Inflammatory macrophage treated with lipopolysaccharide for 4 hours (primary cell): Measurements from ENCODE around the gene SMAP1.
A peak's percentile ranks its signal among the peaks of the same experiment; 100 is the strongest.

Experiments used
- DNase-seq: peaks from one replicate; pipeline ENCODE4 v3.0.0-alpha.2; 2020

SMAP1 gene

DNA sequence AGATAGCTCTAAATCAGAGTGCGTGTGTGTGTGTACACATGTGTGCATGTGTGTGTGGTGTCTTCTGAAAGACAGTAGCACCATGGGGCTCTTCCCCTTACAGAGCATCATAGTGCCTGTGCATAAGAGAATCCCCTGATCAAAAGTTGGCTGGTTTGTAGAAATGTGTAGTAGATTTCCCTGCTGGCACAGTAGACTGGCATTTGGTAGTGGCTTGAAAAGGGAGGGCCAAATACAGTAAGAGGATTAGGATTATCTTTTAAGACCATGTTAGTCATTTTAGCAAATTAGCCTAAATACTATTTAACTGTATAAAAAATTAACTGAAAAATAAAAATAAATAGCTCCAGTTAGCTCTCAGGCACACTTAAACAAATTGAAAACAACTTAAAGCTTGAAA is 176.6 kb downstream of the SMAP1 start:
- no peak for DNase-seq

DNA sequence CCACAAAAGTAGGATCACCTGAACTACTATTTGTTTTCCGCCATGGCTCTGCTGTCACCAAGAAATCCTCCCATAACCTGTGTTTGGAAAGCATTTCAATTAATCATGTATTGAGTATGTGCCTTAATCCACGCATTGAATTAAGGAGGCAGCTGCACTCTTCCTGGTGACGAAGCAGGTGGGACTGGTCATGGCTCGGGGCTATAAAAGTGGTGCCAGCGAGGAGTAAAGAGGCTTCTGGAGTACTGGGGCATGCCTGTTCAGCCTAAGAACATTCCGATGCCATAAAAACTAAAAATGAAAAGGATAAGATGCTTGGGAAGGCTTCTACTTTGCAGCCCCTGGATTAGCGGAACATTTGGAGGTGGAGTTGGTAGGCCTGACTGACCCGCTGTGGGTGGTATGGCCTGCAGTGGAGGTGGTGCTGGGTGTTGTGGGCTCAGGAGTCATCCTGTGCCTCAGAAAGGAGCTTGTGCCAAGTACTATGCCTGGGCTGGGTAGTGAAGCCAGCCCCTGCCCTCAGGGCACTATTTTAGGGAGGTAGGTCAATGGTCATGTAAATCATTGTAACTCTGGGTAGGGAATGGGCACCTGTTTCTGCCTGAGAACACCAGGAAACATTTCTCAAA is 178.6 kb downstream of the SMAP1 start:
- DNase-seq: no peak

DNA sequence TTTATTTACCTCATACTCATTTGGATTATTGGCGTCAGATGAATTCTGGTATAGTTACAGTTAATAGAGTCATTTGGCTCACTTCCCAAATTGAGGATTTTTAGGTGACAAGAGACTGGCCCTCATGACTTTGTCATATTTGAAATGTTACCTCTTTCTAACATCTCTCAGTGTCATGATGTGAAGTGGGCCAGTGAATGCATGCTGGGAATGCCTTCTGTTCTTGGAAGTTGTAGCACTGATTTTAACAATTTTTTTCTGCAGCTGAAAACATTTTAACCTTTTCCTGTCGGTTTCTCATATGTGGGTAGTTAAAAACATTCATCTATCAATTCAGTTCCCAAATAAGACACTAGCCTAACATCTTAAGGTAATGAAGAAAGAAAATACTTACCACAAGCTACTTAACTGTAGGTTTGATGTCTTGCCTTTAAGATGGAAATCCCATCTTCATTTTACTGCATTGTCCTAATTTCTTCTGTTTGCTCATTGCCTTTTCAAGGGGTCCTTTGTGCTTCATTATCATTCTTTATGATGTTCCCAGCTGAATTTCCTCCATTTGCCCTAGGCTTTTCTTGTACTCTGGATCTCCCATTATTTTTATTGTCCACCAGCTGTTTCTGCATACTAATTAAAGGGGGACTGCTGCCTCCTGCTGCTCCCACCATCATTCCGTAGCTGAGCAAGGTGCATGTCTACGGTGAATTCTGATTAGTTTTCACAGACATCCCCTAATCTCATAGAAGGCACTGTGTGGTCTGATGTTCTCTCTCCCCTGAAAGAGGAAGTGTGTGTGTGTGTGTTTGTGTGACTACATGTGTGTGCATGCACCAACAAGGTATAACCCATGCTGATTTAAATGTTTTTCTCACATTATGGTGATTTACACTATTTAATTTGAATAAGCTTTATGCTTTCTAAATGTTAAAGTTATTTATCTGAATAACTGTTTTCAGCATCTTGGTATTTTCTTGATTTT is 179.7 kb downstream of the SMAP1 start:
- no peak for DNase-seq

DNA sequence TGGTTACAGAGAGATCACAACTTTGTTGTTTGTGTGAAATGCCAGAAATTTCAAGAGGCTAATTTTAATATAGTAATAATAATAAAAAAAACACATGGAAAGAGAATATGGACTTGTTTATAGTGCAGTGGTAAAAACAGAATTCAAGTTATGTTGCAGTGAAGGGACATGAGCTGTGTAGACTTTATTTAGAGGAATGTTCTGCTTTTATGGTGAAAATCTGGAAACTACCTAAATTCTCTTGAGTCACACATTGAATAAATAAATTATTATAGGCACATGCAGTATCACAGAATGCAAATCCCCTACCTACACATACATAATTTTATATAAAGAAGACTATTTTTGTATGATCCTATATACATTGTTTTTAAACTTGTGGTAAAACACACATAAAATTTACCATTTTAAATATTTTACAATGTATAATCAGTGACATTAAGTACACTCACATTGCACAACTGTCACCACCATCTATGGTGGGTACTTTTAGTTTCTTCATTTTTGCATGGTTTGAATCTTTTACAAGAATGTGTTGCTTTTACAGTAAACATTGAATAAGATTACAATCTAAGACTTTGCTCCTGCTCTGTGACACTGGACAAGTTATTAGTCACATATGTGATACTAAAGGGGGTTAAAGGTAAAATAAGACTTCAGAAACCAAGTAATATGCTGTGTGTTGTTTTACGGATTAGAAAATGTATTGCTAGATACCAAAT is 181.8 kb downstream of the SMAP1 start:
- peak; percentile 46 for DNase-seq

DNA sequence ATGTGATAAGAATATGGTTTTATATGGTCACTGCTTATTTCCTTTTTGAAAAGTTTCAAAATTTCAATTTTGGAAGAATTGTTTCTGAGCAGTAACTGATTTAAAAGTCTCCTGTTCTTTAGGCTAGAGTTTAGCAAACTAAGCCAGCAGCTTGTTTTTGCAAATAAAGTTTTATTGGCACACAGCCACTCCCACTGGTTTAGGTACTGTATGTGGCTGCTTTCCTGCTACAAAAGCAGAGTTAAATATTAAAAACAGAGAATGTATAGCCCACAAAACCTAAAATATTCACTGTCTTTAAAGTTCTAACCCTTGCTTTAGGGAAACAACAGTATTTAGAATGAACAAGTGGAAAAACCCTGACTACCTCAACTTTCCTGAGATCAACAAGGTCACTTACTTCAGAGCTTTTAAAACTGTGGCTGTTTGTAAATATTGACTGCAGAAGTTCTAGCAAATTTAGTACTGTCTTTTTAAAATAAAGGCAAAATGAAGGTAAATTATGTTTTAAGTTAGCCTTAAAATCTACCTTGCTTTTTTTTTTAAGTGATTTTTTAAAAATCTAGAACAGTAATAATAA is 185.1 kb downstream of the SMAP1 start:
- DNase-seq: no peak

DNA sequence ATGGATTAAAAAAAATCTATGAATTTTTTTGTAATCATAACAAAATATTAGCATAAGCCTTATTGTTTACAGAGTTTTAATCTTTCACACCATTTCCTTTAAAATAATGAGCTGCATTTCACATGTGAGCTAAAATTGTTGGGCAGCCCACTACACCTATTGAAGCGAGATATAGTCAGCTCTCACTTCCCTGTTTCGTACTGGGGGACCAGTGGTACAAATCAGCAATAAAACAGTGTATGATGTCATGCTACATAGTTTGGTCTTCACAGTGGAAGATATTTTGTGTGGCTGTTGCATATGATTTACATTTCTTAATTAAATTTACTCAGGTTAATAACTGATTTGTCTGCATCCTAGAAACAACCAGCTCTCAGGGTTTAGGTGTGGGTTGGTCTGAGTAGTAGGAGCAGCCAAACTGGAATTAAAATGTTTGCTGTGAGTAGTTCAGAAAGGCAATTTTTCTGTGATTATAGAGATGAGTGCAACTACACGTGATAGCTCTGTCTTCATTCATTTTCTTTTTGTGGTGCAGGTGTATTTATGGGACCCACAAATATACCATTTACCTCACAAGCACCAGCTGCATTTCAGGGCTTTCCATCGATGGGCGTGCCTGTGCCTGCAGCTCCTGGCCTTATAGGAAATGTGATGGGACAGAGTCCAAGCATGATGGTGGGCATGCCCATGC is 189.8 kb downstream of the SMAP1 start:
- no peak for DNase-seq

DNA sequence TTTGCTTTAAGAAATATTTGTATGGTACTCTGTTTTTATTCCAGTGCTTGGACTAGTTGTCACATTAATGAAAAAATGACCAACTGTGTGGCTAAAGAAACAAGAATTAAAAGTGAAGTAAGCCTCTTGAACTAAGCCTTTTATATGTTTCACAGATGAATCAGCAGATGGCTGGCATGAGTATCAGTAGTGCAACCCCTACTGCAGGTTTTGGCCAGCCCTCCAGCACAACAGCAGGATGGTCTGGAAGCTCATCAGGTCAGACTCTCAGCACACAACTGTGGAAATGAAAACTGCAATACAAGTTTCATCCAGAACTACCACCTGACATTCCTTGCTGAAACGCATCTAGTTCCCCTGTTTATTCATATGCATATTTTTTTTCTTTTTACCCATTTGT is 192.4 kb downstream of the SMAP1 start:
- no peak for DNase-seq

DNA sequence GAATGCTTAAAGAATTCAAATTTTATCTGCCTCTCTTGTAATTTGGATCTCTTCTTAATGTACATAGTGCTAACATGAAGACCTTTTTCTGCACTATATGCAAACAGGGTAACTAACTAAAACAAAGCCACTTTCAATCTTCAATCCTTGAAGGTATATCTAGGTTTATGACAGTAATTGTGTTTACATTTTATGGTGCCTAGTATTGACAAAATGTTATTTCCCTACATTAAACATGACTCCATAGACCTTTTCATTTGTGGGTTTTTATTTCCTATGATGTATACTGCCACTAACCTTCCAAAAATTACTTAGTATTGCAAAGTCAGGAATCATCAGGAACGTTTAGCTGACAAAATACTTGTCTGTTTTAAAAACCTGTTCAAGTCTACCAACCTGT is 193.2 kb downstream of the SMAP1 start:
- DNase-seq: no peak

DNA sequence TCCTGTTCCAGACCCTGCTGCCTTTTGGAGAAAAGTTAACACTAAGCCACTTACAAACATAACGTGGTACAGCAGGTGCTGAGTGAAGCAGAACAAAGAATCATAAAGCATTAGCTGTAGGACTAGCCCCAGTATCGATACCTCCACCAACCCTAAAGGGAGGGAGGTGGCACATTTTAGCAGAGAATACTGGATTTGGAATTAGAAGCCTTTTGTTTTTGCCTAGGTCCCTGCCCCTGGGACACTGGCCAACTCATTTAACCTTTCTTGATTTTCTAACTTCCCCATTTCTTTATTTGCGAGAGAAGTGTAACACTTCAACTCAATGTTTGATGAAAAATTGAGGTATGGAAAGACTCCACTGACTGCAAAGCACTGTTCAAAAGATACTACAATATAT is 195.7 kb downstream of the SMAP1 start:
- DNase-seq: no peak

DNA sequence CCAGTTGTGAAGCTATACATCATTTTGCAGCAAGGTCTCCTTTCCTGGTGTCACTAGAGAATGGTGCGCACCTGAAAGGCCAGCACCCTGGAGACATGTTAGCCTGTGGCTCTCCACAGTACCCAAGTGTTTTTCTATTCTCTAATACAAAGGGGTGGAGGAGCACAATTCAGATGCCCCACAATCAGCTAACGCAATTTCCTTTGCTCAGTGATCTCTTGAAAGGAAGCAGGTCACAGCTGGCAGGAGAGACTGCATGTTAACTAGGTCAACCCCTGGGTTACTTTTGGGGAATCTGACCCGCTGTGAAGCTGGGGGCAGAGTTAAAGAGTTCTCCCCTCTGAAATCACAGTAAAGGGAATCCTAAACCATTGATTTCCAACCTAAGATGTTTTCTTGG is 196.7 kb downstream of the SMAP1 start:
- DNase-seq: no peak

DNA sequence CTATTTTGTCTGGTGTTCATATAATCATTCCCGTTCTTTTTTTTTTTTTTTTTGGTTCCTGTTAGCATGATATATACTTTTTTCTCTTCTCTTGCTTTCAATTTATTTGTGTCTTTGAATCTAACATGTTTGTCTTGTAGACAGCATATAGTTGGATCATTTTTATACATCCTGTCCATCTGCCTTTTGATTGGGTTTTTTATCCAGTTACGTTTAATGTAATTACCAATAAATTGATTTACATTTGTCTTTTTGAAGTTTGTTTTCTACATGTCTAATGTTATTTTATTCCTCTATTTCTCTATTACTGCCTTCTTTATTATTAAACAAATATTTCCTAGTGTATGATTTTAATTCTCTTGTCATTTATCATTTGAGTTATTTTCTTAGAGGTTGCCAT is 204.8 kb downstream of the SMAP1 start:
- DNase-seq: no peak

DNA sequence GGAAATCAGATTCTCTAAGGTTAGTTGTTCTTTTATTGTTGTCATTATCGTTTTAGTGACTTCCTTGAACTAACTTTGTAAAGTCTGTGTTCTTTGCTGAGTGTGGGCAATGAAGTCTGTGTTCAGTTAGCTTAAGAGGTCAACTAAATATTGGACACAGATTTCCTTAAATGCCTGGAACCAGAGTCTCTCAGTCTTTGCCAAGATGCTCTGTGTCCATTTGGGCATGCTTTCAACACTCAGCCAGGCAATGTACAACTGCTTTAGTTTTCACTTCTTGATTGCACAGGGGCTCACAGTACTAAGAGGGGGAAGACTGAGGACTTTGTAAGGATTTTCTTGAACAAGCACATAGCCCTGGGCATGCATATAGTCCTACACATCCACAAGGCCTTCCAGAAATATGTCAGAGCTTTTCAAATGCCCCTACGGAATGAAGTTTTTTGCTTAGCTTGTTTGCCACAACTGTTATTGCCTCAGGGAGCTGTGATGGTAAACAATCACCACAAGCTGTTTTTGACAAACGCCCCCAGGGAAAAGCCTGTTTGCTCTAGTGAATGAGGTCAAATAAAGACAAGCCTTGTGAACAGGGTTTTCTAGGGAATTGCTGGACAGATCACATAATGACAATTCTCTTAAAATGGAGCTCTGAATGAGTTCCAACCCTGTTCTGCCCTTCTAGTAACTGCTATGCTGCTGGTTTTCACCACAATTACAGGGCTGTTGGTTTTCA is 206.7 kb downstream of the SMAP1 start:
- no peak for DNase-seq

DNA sequence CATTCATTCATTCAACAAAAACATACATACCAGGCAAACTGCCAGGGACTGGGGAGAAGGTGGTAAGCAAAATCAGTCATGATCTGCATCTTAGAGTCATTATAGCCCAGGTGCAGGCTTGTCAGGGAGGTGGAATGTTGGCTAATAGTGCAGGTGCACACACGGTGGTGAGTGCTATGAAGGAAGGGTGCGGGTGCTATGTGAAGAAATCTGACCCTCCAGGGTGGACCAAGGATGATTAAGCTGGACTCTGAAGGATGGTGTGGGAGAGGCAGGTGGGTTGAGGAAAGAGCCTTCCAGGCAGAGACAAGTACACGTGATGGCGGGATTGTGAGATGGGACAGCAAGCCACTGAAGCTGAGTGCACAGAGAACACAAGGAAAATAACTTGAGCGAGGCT is 211.8 kb downstream of the SMAP1 start:
- no peak for DNase-seq

DNA sequence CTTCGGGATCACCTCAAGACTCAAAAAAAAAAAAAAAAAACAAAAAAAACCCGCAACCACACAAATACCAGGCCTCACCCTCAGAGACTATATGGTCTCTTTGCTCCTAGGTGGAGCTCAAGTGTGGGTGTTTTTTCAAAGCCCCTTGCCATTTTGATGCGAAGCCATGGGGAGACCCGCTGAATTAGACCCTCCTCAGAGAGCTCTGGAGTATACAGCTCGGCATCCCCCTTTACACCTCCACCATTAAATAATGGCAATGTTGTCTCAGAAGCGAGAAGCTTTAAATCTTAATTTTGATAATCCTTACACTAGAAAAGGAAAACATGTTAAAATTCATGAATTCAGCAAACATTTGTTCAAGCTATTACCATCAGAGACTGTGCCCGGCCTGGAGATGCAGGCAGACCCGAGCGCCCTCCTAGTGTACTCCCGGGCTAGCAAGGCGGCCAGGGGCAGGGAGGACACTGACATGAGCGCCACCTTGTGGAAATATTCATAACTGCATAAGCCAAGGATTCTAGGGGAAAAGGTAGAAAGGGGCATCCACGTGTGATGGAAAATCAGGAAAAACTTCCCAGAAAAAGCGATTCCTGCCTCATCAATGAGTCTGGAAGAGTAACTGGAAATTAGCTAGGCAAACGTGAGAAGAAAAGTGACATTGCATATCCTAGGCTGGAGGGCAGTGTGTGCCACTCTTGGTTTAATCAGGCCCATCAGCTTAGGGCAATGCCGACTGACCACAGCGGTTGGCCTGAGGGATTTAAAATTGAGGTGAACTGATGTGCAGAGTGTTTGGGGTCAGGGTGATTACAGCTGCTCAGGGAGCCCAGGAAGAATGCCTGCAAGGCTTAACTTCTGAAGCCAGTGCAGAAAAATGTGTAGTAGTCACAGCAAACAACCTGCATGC is 216.6 kb downstream of the SMAP1 start:
- DNase-seq: peak; percentile 58

DNA sequence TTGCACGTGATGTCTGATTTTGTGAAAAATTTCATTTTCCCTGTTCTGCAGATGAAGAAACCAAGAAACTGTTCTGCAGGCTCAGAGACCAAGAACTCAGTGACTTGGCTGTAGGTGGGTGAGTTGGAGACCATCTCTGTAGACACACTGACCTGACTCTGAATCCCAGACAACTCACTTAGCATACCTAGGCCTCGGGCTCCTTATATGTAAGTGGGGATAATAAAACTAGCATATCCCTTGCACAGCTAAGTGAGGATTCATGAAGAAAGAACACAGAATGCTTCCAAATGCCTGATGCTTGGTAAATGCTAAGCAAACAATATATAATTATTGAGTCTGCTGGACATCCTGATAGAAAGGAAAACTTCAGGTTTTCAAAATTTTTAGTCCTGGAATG is 218.4 kb downstream of the SMAP1 start:
- DNase-seq: no peak

DNA sequence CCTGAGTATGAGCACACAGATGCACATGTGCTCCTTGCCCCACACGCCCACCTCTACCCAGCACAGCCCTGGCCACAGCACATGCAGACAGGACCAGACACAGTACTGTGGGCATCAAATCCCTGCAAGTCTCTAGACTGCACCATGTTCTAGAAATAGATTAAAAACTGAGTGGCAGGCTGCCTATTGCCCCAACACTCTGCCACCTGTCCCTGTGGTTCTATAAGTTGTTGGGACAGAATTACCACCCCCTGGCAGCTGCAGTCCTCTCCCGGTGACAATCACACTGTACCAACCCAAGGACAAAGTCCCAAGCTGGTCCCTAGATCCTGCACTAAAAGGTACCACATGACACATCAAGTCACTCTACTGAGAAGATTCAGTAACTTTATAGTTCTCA is 219.0 kb downstream of the SMAP1 start:
- no peak for DNase-seq

DNA sequence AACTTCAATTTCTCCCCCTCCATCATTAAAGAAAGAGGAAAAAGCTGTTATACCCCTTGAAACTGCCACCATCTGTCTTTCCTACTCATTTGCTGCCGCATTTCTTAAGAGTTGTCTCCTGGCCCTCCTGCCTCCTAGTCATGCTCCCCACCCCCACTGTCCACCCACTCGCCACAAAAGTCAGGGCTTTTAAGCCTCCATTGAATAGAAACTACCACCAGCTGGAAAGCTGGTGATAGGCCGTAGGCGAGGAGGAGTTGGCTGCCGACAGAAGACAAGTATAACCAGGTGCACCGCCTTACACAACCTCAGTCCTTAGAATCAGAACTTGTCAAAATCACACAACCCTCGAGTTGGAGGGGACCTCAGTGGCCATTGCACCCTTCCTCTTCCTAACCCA is 221.6 kb downstream of the SMAP1 start:
- DNase-seq: no peak

DNA sequence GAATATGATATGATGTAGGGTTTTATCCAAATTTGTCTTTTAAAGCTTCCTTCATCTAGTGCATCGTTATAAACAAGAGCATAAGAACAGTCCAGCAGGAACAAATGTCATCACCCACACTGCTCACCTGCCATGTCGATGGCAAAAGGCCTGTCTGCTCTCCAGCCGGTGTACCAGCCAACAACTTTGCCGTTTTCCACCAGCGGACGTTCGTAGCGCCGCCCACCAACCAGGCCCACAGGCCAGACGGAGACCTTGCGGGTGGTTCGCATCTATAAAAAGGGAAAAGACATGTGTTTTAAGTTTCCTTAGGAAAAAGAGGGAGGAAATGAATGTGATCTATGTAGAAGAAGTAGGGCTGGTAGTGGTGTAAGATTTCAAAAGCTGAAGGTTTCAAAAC is 226.3 kb downstream of the SMAP1 start:
- no peak for DNase-seq

DNA sequence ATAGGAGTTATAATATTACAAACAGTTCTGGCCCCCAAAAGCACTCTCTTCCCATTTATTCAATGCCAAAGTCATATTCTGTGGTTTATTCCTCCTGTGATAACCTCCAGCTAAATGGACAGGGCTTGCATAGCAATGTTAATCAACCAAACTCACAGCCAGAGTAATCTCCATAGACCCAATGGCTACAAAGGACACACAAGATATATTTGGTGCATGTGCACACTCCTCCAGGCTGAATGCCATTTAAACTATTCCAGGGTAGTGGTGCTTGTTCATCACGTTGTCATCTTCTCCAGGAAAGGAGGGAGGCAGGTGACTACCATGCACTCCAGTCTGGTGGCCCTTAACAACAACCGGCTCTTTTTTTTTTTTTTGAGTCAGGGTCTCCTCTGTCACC is 232.4 kb downstream of the SMAP1 start:
- DNase-seq: no peak

DNA sequence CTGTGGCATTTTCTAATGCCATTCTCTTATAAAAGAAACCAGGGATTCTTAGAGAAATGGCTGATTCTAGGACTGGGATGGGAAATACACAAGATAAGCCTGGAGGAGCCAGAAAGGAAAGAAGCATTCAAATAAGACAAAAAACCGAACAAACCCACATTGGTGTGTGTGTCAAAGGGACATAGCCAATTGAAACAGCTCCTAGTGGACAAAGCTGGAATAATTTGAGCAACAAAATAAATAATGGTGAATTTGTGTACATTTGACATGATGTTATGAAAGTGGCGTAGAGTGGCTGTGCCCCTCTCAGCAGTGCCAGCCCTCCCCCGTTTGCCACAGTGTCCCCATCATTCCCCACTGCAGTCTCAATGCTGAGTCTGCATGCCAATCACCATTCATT is 233.6 kb downstream of the SMAP1 start:
- DNase-seq: no peak
